DND-41 (cell line): ENCODE results near the gene TTC12.

Experiments used
- ATAC-seq: fragments of 200-7000 bp; cut with Tn5 transposase; 3 replicates; pipeline ENCODE4 v1.9.1; 2021; ENCODE audit warnings: low read depth; ENCODE audit not compliant: insufficient read depth
- DNase-seq: peaks from one replicate; pipeline ENCODE4 v3.0.0-alpha.2; 2020
- H2AFZ ChIP-seq: 2 replicates; pipeline ENCODE4 v1.6.0; 2012; ENCODE audit warnings: low read depth, low read length
- H3K27ac ChIP-seq: 2 replicates; pipeline ENCODE4 v1.5.1; 2012; ENCODE audit warnings: low read length, inconsistent platforms
- H3K27me3 ChIP-seq: fragments of 200-600 bp; sonication (generic); 2 replicates; pipeline ENCODE4 v1.6.0; 2012; ENCODE audit warnings: low read length, mild to moderate bottlenecking, inconsistent platforms; ENCODE audit not compliant: insufficient read depth, poor library complexity
- H3K36me3 ChIP-seq: 2 replicates; pipeline ENCODE4 v1.5.1; 2012; ENCODE audit warnings: low read length, inconsistent platforms; ENCODE audit not compliant: insufficient read depth
- H3K4me1 ChIP-seq: 2 replicates; pipeline ENCODE4 v1.5.1; 2012; ENCODE audit warnings: mild to moderate bottlenecking, low read length; ENCODE audit not compliant: insufficient read depth
- H3K4me2 ChIP-seq: 2 replicates; pipeline ENCODE4 v1.6.0; 2012; ENCODE audit warnings: mild to moderate bottlenecking, moderate library complexity, low read length, inconsistent platforms; ENCODE audit not compliant: insufficient read depth
- H3K4me3 ChIP-seq, 2 experiments: fragments of 200-600 bp in 1 of 2; shearing (Covaris generic) in 1 of 2; 2 replicates each; pipeline ENCODE4 v1.5.1; 2012 to 2016; ENCODE audit warnings: inconsistent platforms in 2 of 2, low read length in 2 of 2, mild to moderate bottlenecking in 2 of 2, low read depth in 1 of 2, moderate library complexity in 1 of 2
- H3K79me2 ChIP-seq: 2 replicates; pipeline ENCODE4 v1.6.0; 2012; ENCODE audit warnings: low read length, inconsistent platforms; ENCODE audit not compliant: insufficient read depth
- H3K9ac ChIP-seq: 2 replicates; pipeline ENCODE4 v1.6.0; 2012; ENCODE audit warnings: low read depth, mild to moderate bottlenecking, inconsistent platforms, low read length, moderate library complexity
- H3K9me3 ChIP-seq: 2 replicates; pipeline ENCODE4 v1.5.1; 2012; ENCODE audit warnings: low read length, moderate library complexity, mild to moderate bottlenecking, inconsistent platforms; ENCODE audit not compliant: insufficient read depth, severe bottlenecking
- H4K20me1 ChIP-seq: 2 replicates; pipeline ENCODE4 v1.6.0; 2012; ENCODE audit warnings: low read length; ENCODE audit not compliant: insufficient read depth
- CTCF ChIP-seq: IDR thresholded peaks from 2 replicates; pipeline ENCODE4 v1.5.1; 2012; ENCODE audit warnings: borderline replicate concordance, low read length, moderate library complexity, mild to moderate bottlenecking; ENCODE audit not compliant: poor library complexity, severe bottlenecking; ENCODE audit errors: extremely low read depth
- EZH2 ChIP-seq: IDR thresholded peaks from 3 replicates; pipeline ENCODE4 v1.6.1; 2012; ENCODE audit warnings: borderline replicate concordance, low read depth, mild to moderate bottlenecking, moderate library complexity, low read length, inconsistent platforms; ENCODE audit not compliant: severe bottlenecking

The TTC12 gene

GRCh38 chr11:113378692-113379091 lies 64.3 kb downstream of the TTC12 start:
- ATAC-seq (no peak), DNase-seq (no peak)
- Histone ChIP-seq H3K9me3 (no peaks in the 10 kb centered on the region), H3K9ac (no peak overlapping the region), H3K4me2 (no peak overlapping the region), H3K4me1 (no peaks in the 10 kb centered on the region), H3K79me2 (no peaks in the 10 kb centered on the region), H3K27me3 (no peaks in the 10 kb centered on the region), H3K36me3 (no peaks in the 10 kb centered on the region), H2AFZ (no peak overlapping the region), H3K27ac (no peak overlapping the region), H3K4me3 (no peak overlapping the region), H4K20me1 (no peaks in the 10 kb centered on the region)
- TF ChIP-seq EZH2 (no peak), CTCF (no peak)

DNA sequence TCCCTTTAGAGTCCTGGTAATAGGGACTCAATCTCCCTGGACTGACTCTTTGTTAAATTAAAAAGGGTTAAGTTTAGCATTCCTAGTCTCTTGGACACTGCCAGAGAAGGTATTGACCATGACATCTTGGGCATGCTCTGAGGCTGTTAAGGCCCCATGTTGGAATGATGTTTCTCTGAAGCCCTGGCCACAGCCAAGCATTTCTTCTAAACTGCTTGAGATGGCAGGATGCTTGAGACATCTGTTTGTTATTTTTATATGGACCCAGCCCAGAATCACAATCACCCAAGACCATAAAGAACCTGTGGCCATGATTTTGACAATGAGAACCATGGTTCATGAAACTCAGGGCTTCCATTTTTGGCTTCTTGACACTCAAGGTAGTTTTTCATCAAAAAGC lies 67.7 kb downstream of the TTC12 start:
- no peak for DNase-seq
- no peak for ATAC-seq
- no peak overlapping the region for H2AFZ ChIP-seq
- H3K79me2 ChIP-seq, result no peaks in the 10 kb centered on the region
- H4K20me1 ChIP-seq, result no peaks in the 10 kb centered on the region
- H3K4me3 ChIP-seq, result no peak overlapping the region
- no peak overlapping the region for H3K9ac ChIP-seq
- no peak for TF ChIP-seq CTCF
- TF ChIP-seq EZH2, result no peak
- H3K4me2 ChIP-seq, result no peak overlapping the region
- no peaks in the 10 kb centered on the region for H3K4me1 ChIP-seq
- no peak overlapping the region for H3K27ac ChIP-seq
- no peaks in the 10 kb centered on the region for H3K27me3 ChIP-seq
- H3K9me3 ChIP-seq, result no peaks in the 10 kb centered on the region
- H3K36me3 ChIP-seq, result no peaks in the 10 kb centered on the region

DNA sequence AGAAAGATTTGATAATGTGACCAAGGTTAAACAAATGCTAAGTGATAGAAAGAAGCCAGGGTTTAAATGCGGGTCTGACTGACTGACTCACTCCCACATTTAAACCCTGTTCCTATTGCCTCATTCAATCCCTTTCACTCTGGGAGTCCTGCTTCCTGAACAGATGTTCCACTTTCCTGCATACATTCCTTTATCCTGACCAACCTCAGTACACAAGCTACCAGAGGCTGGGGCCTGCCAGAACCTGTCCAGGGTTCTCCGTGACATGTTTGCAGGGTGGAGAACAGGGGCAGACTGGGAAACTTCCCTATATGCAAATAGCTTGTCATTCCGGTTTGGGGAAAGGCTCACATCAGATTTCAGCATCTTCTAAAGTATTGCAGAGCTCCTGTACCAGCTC lies 70.2 kb downstream of the TTC12 start:
- Histone ChIP-seq H3K4me2 (no peak overlapping the region), H3K27ac (no peak overlapping the region), H3K4me1 (no peaks in the 10 kb centered on the region), H3K9me3 (no peaks in the 10 kb centered on the region), H3K9ac (no peak overlapping the region), H3K79me2 (no peaks in the 10 kb centered on the region), H3K27me3 (no peaks in the 10 kb centered on the region), H3K4me3 (no peak overlapping the region), H3K36me3 (no peaks in the 10 kb centered on the region), H4K20me1 (no peaks in the 10 kb centered on the region), H2AFZ (no peak overlapping the region)
- no peak for ATAC-seq
- no peak for TF ChIP-seq EZH2
- no peak for TF ChIP-seq CTCF
- no peak for DNase-seq

DNA sequence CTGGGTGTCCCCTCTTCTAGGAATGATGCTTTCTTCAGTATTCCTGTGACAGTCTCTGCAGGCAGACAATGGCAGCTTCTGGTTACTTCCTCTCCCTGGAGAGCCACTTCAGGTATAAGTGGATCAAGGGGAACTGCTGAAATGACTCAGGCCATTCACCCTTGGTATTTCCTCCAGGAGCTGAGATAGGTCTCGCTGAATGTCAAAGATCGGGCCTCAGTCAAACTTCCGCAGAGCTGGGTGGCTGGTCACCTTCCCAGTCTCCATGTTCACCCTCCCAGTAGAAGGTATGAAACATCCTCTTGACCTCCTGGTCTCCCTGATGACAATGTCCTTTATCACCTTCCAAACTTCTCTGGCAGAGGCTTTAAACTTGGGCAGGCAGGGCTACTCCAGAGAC lies 71.4 kb downstream of the TTC12 start:
- H3K79me2 ChIP-seq, result no peaks in the 10 kb centered on the region
- ATAC-seq, result no peak
- no peaks in the 10 kb centered on the region for H3K36me3 ChIP-seq
- no peak overlapping the region for H3K4me3 ChIP-seq
- H4K20me1 ChIP-seq, result no peaks in the 10 kb centered on the region
- no peak for DNase-seq
- no peaks in the 10 kb centered on the region for H3K4me1 ChIP-seq
- TF ChIP-seq CTCF, result no peak
- TF ChIP-seq EZH2, result no peak
- no peak overlapping the region for H3K4me2 ChIP-seq
- H3K9me3 ChIP-seq, result no peaks in the 10 kb centered on the region
- H3K9ac ChIP-seq, result no peak overlapping the region
- H2AFZ ChIP-seq, result no peak overlapping the region
- no peak overlapping the region for H3K27ac ChIP-seq
- no peaks in the 10 kb centered on the region for H3K27me3 ChIP-seq
